ENCODE data around the gene INO80E. TPM values are rescaled to one million over a fixed set of nuclear protein-coding genes. Genes with fewer than 3 reads are reported as not detected.

The INO80E gene
- total and polyA plus RNA-seq, 2 donors (not counting 3 experiments of a cell fraction or from before 2014, with no cell fraction given) = 42.7 to 76.4 TPM

- Histone ChIP-seq H3K9me3 (replicated peaks; ENCODE audit: control insufficient read depth, insufficient read depth, low read length) (no peaks in the 10 kb centered on the region), H3K36me3 (ENCODE audit: control insufficient read depth in 2 of 2, extremely low read depth in 1 of 2, insufficient read depth in 2 of 2, low read length in 2 of 2) (peaks cover 48 to 90% of the 10 kb centered on the region in 2 experiments), H3K4me3 (replicated peaks in 1 of 3; ENCODE audit: insufficient read depth in 1 of 3, low read depth in 1 of 3, low read length in 3 of 3) (no peak overlapping the region), H3K9me1 (replicated peaks; ENCODE audit: control insufficient read depth, extremely low read depth, insufficient read depth, low read length) (no peaks in the 10 kb centered on the region), H3K4me1 (ENCODE audit: control insufficient read depth, extremely low read depth, insufficient read depth, low read length) (peaks cover 8% of the 10 kb centered on the region), H3K9ac (replicated peaks; ENCODE audit: extremely low read depth, insufficient read depth, low read length) (no peak overlapping the region), H3K4me2 (ENCODE audit: insufficient read depth, low read length) (no peak overlapping the region), H2AFZ (ENCODE audit: low read depth, low read length) (no peak overlapping the region), H3K79me2 (ENCODE audit: control insufficient read depth, insufficient read depth, low read length) (peaks cover 13% of the 10 kb centered on the region), H4K20me1 (replicated peaks; ENCODE audit: control insufficient read depth, extremely low read depth, insufficient read depth, low read length) (no peaks in the 10 kb centered on the region), H3K27me3 (ENCODE audit: control insufficient read depth in 2 of 2, insufficient read depth in 2 of 2, low read length in 2 of 2) (no peaks in the 10 kb centered on the region), H3K27ac (ENCODE audit: insufficient read depth, low read depth, low read length) (no peak overlapping the region)
- ChIA-PET CTCF (interaction anchor here (2.1 kb wide), 1 partner anchor 21 kb away, joined by 6 read pairs; no protein-coding TSS in a partner anchor), POLR2A (interaction anchor here (0.9 kb wide), 1 partner anchor 10 kb away, joined by 3 read pairs; the partner anchor contains the start of gene TAOK2)
- FAIRE-seq = no peak
- BruUV-seq (replicated peaks) = no TSS peak
- dilution Hi-C loops (cut with MboI; ENCODE audit: extremely low pct_ligation_motif_present, low sequenced_read_pairs) = no loop called here
- DNase-seq (ENCODE audit: low read depth, low spot score) = no peak
- TF ChIP-seq MAX (IDR thresholded peaks at IDR 0.05; ENCODE audit: insufficient read depth, insufficient read length) (no peak), POLR2A (IDR thresholded peaks at IDR 0.05; ENCODE audit: low read depth, low read length) (no peak), MYC (IDR thresholded peaks at IDR 0.05; ENCODE audit: low read depth, low read length) (no peak)
- intact Hi-C loops (cut with micrococcal nuclease) = no loop called here
Observed at GRCh38 chr16:29984137-29984763, 11.8 kb upstream of the INO80E start.

GRCh38 chr16:29984764-29985147 is 11.3 kb upstream of the INO80E start:
- Histone ChIP-seq H3K79me2 (ENCODE audit: control insufficient read depth, insufficient read depth, low read length) (peaks cover 9% of the 10 kb centered on the region), H3K4me3 (replicated peaks in 1 of 3; ENCODE audit: insufficient read depth in 1 of 3, low read depth in 1 of 3, low read length in 3 of 3) (no peak overlapping the region), H2AFZ (ENCODE audit: low read depth, low read length) (no peak overlapping the region), H3K9ac (replicated peaks; ENCODE audit: extremely low read depth, insufficient read depth, low read length) (no peak overlapping the region), H3K9me3 (replicated peaks; ENCODE audit: control insufficient read depth, insufficient read depth, low read length) (no peaks in the 10 kb centered on the region), H3K36me3 (ENCODE audit: control insufficient read depth in 2 of 2, extremely low read depth in 1 of 2, insufficient read depth in 2 of 2, low read length in 2 of 2) (peaks cover 48 to 91% of the 10 kb centered on the region in 2 experiments), H4K20me1 (replicated peaks; ENCODE audit: control insufficient read depth, extremely low read depth, insufficient read depth, low read length) (no peaks in the 10 kb centered on the region), H3K9me1 (replicated peaks; ENCODE audit: control insufficient read depth, extremely low read depth, insufficient read depth, low read length) (no peaks in the 10 kb centered on the region), H3K27me3 (ENCODE audit: control insufficient read depth in 2 of 2, insufficient read depth in 2 of 2, low read length in 2 of 2) (no peaks in the 10 kb centered on the region), H3K4me1 (ENCODE audit: control insufficient read depth, extremely low read depth, insufficient read depth, low read length) (peaks cover 7% of the 10 kb centered on the region), H3K4me2 (ENCODE audit: insufficient read depth, low read length) (no peak overlapping the region), H3K27ac (ENCODE audit: insufficient read depth, low read depth, low read length) (no peak overlapping the region)
- BruUV-seq (replicated peaks) = no TSS peak
- DNase-seq (ENCODE audit: low read depth, low spot score) = no peak
- intact Hi-C loops (cut with micrococcal nuclease) (no loop called here), dilution Hi-C loops (cut with MboI; ENCODE audit: extremely low pct_ligation_motif_present, low sequenced_read_pairs) (no loop called here)
- FAIRE-seq = no peak
- ChIA-PET CTCF (interaction anchor here (2.1 kb wide), 1 partner anchor 21 kb away, joined by 6 read pairs; no protein-coding TSS in a partner anchor), POLR2A (interaction anchor here (0.9 to 1.2 kb wide), 2 partner anchors 11 kb away, joined by 3 read pairs; partner anchors contain the start of gene TAOK2)
- no peak for TF ChIP-seq CTCF (IDR thresholded peaks at IDR 0.05; ENCODE audit: extremely low read depth in 1 of 2, insufficient read depth in 1 of 2, low read depth in 1 of 2, low read length in 2 of 2)
- TF ChIP-seq EZH2 (IDR thresholded peaks at IDR 0.05; ENCODE audit: borderline replicate concordance, low read depth, low read length, severe bottlenecking) = no peak
- TF ChIP-seq MAX (IDR thresholded peaks at IDR 0.05; ENCODE audit: insufficient read depth, insufficient read length) = no peak
- TF ChIP-seq MYC (IDR thresholded peaks at IDR 0.05; ENCODE audit: low read depth, low read length) = no peak
- TF ChIP-seq GATA2 (IDR thresholded peaks at IDR 0.05; ENCODE audit: insufficient read depth, insufficient read length, low read depth, low read length) = no peak
- no peak for TF ChIP-seq FOS (IDR thresholded peaks at IDR 0.05; ENCODE audit: borderline replicate concordance, insufficient read depth, low read length)
- no peak for TF ChIP-seq POLR2AphosphoS5 (IDR thresholded peaks at IDR 0.05; ENCODE audit: insufficient read depth, low read depth, low read length)
- TF ChIP-seq JUN (IDR thresholded peaks at IDR 0.05; ENCODE audit: borderline replicate concordance, insufficient read depth, insufficient read length, low read depth) = no peak
- no peak for TF ChIP-seq POLR2A (IDR thresholded peaks at IDR 0.05; ENCODE audit: low read depth, low read length)

All from endothelial cell of umbilical vein (primary cell).